ENCODE measurements around the gene ZNF638.

Gene ZNF638

DNA sequence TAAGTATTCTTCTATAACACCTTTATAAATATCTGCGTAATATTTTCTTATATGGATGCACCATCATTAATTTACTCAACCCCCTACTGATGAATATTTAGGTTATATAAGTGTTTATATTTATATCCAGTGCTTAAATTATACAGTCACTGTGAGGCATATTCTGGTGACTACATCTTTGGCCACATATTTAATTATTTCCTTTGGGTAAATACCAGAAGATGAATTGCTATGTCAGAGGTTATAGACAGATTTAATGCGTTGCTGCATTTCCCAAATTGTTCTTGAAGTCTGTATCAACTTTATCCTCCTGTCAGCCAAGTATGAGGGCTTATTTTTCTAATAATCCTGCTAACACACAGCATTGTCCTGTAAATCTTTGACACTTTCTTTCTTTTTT lies 140.4 kb downstream of the ZNF638 start:
- DNase-seq (ENCODE audit: low spot score) = no peak

DNA sequence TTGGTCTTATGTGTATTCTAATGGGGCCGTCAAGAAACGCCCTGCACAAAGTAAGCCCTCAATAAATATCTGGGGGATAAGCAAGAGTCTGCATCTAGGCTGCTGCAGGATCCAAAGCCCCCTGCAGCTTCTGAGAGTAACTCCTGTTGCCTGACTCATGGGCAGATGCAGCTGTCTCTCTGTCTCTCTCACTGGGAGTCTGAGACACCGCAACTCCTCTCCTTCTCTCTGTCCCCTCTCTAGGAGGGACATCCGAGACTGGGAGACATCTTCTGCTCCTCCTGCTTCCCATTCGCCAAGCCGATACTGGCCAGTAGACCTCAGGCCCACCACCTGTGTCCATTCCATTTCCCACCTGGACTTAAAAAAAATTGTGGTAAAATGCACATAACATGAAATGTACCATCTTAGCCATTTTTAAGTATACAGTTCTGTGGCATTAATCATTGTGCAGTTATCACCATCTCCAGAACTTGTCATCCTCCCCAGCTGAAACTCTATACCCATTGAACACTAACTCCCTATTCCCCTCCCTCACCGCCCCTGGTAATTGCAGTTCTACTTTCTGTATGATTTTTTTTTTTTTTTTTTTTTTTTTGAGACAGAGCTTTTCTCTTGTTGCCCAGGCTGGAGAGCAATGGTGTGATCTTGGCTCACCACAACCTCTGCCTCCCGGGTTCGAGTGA lies 141.9 kb downstream of the ZNF638 start:
- DNase-seq (ENCODE audit: low spot score) = no peak

DNA sequence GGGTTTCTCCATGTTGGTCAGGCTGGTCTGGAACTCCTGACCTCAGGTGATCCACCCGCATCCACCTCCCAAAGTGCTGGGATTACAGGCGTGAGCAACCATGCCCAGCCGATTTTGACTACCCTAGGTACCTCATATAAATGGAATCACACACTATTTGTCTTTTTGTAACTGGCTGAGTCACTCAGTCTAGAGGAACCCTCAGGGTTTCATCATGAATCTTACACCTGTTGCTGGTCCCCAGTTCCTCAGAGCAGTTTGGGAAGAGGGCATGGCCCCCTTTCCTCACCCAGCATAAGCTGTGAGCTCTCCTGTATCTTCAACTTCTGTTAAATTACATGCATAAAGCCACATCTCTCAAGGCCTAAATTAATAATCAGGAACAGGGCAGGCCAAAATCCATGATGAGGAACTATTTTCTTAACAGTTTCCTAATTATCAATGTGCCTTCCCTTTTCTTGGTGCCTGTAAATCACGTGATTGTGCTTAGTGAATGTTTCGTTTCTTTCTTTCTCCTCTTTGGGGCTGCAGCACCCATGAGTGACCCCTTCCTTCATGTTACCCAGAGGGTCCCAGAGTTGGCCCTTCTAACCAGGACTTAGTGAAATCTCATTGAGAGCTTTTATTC lies 142.6 kb downstream of the ZNF638 start:
- DNase-seq (ENCODE audit: low spot score) = no peak

DNA sequence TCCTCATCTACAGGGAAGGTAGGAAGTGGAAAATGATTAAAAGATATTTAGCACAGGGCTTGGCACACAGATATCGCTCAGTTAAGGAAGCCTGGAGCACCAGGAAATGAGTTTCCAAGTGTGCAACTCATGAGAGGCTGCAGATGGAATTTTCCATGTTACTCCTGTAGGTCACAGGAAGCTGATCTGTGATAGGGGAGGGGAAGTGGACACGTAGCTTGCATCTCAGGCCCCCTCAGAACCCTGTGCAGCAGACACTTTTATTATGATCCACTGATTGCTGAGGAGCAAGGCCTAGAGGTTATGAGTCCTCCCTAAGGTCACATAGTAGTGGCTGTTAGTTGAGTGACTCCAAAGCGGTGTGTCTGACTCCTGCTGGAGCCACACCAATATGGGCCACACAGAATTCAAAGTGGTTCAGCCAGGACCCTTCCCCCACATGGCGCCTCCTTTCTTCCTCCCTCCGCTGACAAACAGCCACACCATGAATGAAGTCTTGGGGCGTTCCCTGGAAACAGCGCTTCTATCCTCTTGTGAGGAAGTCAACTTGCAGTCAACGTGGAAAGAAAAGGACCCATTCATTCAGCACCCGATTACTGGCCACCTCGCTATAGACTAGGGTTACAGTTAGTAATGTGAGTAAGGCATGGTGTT lies 143.3 kb downstream of the ZNF638 start:
- no peak for DNase-seq (ENCODE audit: low spot score)

- no peak for DNase-seq (ENCODE audit: low spot score)
These were observed 144.9 kb downstream of the ZNF638 start for GRCh38 chr2:71476495-71476894.

GRCh38 chr2:71477231-71477691 lies 145.7 kb downstream of the ZNF638 start:
- DNase-seq (ENCODE audit: low spot score) = no peak

- DNase-seq (ENCODE audit: low spot score) = no peak
These were observed 147.2 kb downstream of the ZNF638 start for GRCh38 chr2:71478806-71479205.

DNA sequence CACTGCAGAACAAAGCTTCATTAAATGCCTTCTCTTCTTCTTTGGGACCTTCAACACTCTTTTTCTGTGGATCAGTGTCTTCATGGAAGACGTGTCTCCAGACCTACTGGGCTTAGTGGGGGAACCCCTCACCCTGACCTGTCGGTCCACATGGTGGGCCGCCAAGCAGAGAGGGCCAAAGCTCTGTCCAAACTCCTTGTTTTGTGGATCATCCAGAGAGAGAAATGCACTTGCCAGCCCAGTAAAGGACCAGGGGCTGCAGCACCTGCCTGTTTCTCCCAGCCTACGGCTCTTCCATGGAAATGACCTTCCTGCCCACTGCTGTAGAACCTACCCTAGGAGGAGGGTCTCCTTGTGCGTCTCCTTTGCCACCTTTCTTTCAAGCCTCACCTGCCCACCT lies 147.7 kb downstream of the ZNF638 start:
- no peak for DNase-seq (ENCODE audit: low spot score)

DNA sequence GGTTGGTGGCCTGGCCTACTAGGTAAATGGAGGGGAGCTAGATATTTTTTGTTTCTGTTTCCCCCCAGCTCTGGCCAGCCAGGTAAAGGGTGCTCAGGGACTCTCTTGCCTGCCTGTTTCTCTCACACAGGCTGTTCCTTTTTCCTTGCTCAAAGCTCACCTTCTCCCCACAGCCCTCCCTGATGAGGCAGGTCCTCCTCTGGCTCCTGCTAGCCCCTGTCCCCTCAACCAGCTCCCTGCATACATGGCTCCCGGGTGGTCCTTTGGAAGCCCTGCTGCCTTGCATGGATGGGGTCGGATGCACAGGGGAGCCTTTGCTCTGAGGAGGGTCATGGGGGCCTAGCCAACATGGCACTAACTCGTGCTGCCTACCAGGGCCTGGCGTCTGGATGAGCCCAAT lies 149.5 kb downstream of the ZNF638 start:
- no peak for DNase-seq (ENCODE audit: low spot score)

- DNase-seq (ENCODE audit: low spot score) = no peak
These were observed 150.5 kb downstream of the ZNF638 start for GRCh38 chr2:71482055-71482454.

DNA sequence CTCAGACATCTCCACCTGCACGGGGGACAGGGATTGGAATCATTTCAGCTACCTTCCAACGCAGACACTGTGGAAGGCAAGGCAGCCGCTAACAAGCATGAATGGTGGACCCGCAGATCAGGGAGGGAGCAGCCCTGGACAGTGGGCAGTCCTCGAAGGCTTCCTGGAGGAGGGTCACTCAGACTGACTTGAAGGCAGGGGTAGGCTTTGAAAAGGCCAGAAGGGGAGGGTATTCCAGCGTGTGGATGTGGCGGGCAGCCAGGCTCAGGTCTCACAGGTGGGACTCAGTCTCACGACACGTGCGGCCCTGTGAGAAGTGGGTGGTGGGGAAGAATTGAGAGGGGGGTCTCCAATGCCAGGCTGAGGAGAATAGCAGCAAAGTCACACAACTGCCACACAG lies 151.7 kb downstream of the ZNF638 start:
- no peak for DNase-seq (ENCODE audit: low spot score)

GRCh38 chr2:71484354-71484753 lies 152.8 kb downstream of the ZNF638 start:
- DNase-seq (ENCODE audit: low spot score) = no peak
